ENCODE data around the gene PCCA. TPM values are rescaled to one million over a fixed set of nuclear protein-coding genes. Genes with fewer than 3 reads are reported as not detected.
"Not testable (repeated sequence)": the region's sequence is repeated elsewhere in the genome, so short reads cannot be mapped to it uniquely, and the experiment has no call there.

The PCCA gene
- polyA plus RNA-seq, 1 experiment, result 22.6 TPM

GRCh38 chr13:100365680-100366079, 276.8 kb downstream of the PCCA start:
- H3K4me3 ChIP-seq (ENCODE audit: low read depth, low read length), result no peak overlapping the region
- ChIA-PET POLR2A (no interaction called here), CTCF (interaction anchor here (1.4 kb wide), 1 partner anchor 149 kb away, joined by 3 read pairs; no protein-coding TSS in a partner anchor)
- TF ChIP-seq CTCF (IDR thresholded peaks at IDR 0.05; ENCODE audit: low read depth, low read length), result no peak
- no peak overlapping the region for H3K27ac ChIP-seq (ENCODE audit: low read depth, low read length)
- H3K27me3 ChIP-seq (ENCODE audit: control insufficient read depth, insufficient read depth, low read length), result no peaks in the 10 kb centered on the region
- no peaks in the 10 kb centered on the region for H3K9me3 ChIP-seq (ENCODE audit: control insufficient read depth, insufficient read depth, low read length)
- DNase-seq (ENCODE audit: low read depth, low spot score), result no peak

DNA sequence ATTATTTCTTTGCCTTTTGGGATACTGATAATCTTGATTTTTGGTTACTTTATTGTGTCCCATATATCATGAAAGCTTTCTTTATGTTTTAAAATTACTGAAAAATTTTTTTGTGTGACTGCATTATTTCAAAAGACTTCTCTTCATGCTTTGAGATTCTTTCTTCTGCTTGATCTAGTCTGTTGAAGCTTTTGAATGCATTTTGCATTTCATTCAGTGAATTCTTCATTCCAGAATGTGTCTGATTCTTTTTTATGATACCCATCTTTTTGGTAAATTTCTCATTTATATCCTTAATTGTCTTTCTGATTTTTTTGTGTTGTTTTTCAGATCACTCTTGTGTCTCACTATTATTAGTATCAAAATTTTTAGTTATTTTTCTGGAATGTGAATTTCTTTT, 289.6 kb downstream of the PCCA start:
- Histone ChIP-seq H3K4me3 (ENCODE audit: low read depth, low read length) (no peak overlapping the region), H3K27ac (ENCODE audit: low read depth, low read length) (no peak overlapping the region), H3K9me3 (ENCODE audit: control insufficient read depth, insufficient read depth, low read length) (peaks cover 22% of the 10 kb centered on the region), H3K27me3 (ENCODE audit: control insufficient read depth, insufficient read depth, low read length) (no peaks in the 10 kb centered on the region)
- POLR2A ChIA-PET, result no interaction called here
- CTCF ChIA-PET, result no interaction called here
- no peak for DNase-seq (ENCODE audit: low read depth, low spot score)
- no peak for TF ChIP-seq CTCF (IDR thresholded peaks at IDR 0.05; ENCODE audit: low read depth, low read length)

- no peak for TF ChIP-seq CTCF (IDR thresholded peaks at IDR 0.05; ENCODE audit: low read depth, low read length)
- Histone ChIP-seq H3K27me3 (ENCODE audit: control insufficient read depth, insufficient read depth, low read length) (no peaks in the 10 kb centered on the region), H3K9me3 (ENCODE audit: control insufficient read depth, insufficient read depth, low read length) (peaks cover 13% of the 10 kb centered on the region), H3K27ac (ENCODE audit: low read depth, low read length) (no peak overlapping the region), H3K4me3 (ENCODE audit: low read depth, low read length) (no peak overlapping the region)
- DNase-seq (ENCODE audit: low read depth, low spot score), result no peak
- ChIA-PET POLR2A (no interaction called here), CTCF (no interaction called here)
These were observed 292.8 kb downstream of the PCCA start for GRCh38 chr13:100381595-100382224.

DNA sequence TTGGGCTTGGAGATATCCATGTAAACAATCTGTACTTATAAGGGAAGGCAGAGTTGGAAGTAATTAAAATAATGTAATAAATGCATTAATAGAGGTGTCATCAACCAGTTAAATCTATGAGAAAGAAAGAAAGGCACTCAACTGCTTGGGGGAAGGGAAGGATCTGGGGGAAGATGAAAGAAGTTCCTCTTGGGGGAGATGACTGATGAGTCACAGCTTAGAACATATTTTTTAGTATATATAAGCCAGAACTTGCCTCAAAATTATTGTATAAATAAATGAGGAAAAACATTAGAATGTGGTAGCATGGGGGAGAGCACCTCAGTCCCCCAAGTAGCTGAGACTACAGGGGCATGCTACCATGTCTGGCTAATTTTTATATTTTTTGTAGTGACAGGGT, 293.9 kb downstream of the PCCA start:
- TF ChIP-seq CTCF (IDR thresholded peaks at IDR 0.05; ENCODE audit: low read depth, low read length), result no peak
- Histone ChIP-seq H3K27me3 (ENCODE audit: control insufficient read depth, insufficient read depth, low read length) (no peaks in the 10 kb centered on the region), H3K9me3 (ENCODE audit: control insufficient read depth, insufficient read depth, low read length) (peaks cover 9% of the 10 kb centered on the region), H3K4me3 (ENCODE audit: low read depth, low read length) (no peak overlapping the region), H3K27ac (ENCODE audit: low read depth, low read length) (no peak overlapping the region)
- ChIA-PET POLR2A (no interaction called here), CTCF (no interaction called here)
- no peak for DNase-seq (ENCODE audit: low read depth, low spot score)

DNA sequence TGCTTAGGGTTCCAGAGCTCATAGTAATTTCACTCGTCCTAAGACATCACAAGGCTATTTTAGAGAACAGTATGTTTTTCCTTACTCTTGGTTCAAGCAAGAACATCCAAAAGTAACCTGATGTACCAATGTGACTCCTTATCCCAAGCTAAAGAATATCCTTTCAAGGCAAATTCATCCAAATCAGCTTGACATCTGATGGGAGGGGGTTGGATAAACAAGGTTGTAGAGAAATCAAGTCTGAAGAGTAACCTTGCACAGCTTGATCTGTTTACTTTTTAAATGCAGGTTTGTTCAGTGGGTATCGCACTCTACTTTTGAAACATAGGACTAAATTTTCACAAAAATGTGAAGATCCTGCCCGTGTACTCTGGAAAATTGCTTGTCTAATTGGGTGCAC, 298.5 kb downstream of the PCCA start:
- H3K27ac ChIP-seq (ENCODE audit: low read depth, low read length), result no peak overlapping the region
- H3K27me3 ChIP-seq (ENCODE audit: control insufficient read depth, insufficient read depth, low read length), result no peaks in the 10 kb centered on the region
- no peak for TF ChIP-seq CTCF (IDR thresholded peaks at IDR 0.05; ENCODE audit: low read depth, low read length)
- ChIA-PET POLR2A (no interaction called here), CTCF (no interaction called here)
- DNase-seq (ENCODE audit: low read depth, low spot score), result no peak
- H3K9me3 ChIP-seq (ENCODE audit: control insufficient read depth, insufficient read depth, low read length), result 0 out of 2 replicates have a peak, but pooled peaks cover 2% of the 10 kb centered on the region
- no peak overlapping the region for H3K4me3 ChIP-seq (ENCODE audit: low read depth, low read length)

- H3K27ac ChIP-seq (ENCODE audit: low read depth, low read length); H3K9me3 ChIP-seq (ENCODE audit: control insufficient read depth, insufficient read depth, low read length); POLR2A ChIA-PET; H3K4me3 ChIP-seq (ENCODE audit: low read depth, low read length); H3K27me3 ChIP-seq (ENCODE audit: control insufficient read depth, insufficient read depth, low read length); CTCF ChIA-PET; DNase-seq (ENCODE audit: low read depth, low spot score): not testable (repeated sequence)
These were observed 299.3 kb downstream of the PCCA start for GRCh38 chr13:100388150-100388549.

Data from AG04450 (cell line).